HG02840 (cell line): ENCODE data around the gene ATP11B.
A peak's percentile ranks its signal among the peaks of the same experiment; 100 is the strongest.

Source experiments
- ATAC-seq: cut with Tn5 transposase; IDR thresholded peaks from one replicate; pipeline ENCODE4 v1.9.1; 2021; ENCODE audit warnings: mild to moderate bottlenecking, moderate library complexity, moderate number of reproducible peaks; ENCODE audit not compliant: unreplicated experiment, low FRiP score

Gene ATP11B

GRCh38 chr3:182906036-182906435 is 112.7 kb downstream of the ATP11B start:
- ATAC-seq, result no peak

GRCh38 chr3:182908471-182908870 is 115.2 kb downstream of the ATP11B start:
- ATAC-seq, result no peak

GRCh38 chr3:182909318-182910040 is 116.2 kb downstream of the ATP11B start:
- no peak for ATAC-seq

- ATAC-seq, result no peak
These were observed 117.9 kb downstream of the ATP11B start for GRCh38 chr3:182910936-182911781.

GRCh38 chr3:182911782-182912111 is 118.4 kb downstream of the ATP11B start:
- no peak for ATAC-seq

- no peak for ATAC-seq
These were observed 119.2 kb downstream of the ATP11B start for GRCh38 chr3:182912474-182912873.

- peak; percentile 88 for ATAC-seq
These were observed 120.6 kb downstream of the ATP11B start for GRCh38 chr3:182913889-182914288.

- ATAC-seq, result peak; percentile 32
These were observed 121.0 kb downstream of the ATP11B start for GRCh38 chr3:182914341-182914740.

GRCh38 chr3:182917134-182917533 is 123.8 kb downstream of the ATP11B start:
- ATAC-seq, result no peak

- ATAC-seq, result no peak
These were observed 126.6 kb downstream of the ATP11B start for GRCh38 chr3:182919866-182920357.

GRCh38 chr3:182920515-182921084 is 127.3 kb downstream of the ATP11B start:
- ATAC-seq, result no peak

GRCh38 chr3:182921665-182922355 is 128.5 kb downstream of the ATP11B start:
- no peak for ATAC-seq

- ATAC-seq, result peak; percentile 88
These were observed 132.1 kb downstream of the ATP11B start for GRCh38 chr3:182925330-182925943.

- peak; percentile 11 for ATAC-seq
These were observed 132.6 kb downstream of the ATP11B start for GRCh38 chr3:182925944-182926337.

- no peak for ATAC-seq
These were observed 142.5 kb downstream of the ATP11B start for GRCh38 chr3:182935803-182936202.

- no peak for ATAC-seq
These were observed 143.1 kb downstream of the ATP11B start for GRCh38 chr3:182936239-182936917.

- ATAC-seq, result no peak
These were observed 143.6 kb downstream of the ATP11B start for GRCh38 chr3:182936918-182937285.

GRCh38 chr3:182937293-182938051 is 144.2 kb downstream of the ATP11B start:
- peak; percentile 84 for ATAC-seq

GRCh38 chr3:182940266-182940808 is 147.0 kb downstream of the ATP11B start:
- no peak for ATAC-seq
